Calu3 (cell line): ENCODE measurements around the gene FAXDC2. TPM values are rescaled to one million over a fixed set of nuclear protein-coding genes. Genes with fewer than 3 reads are reported as not detected.

Experiments
- BruUV-seq: library from RNA; stranded (reverse); fragments of 400-500 nt; replicated peaks from 2 replicates; lab custom pipeline; 2021; lab: Mats Ljungman, UMichigan
- CTCF ChIA-PET: fragments of 300-600 bp; sonication (Branson Sonifier 250); formaldehyde crosslinking; loops from one replicate; lab custom pipeline; 2022; ENCODE audit warnings: antibody characterized with exemption; lab: Charles Lee
- DNase-seq: peaks from one replicate; pipeline ENCODE4 v3.0.0; 2022
- H3K27ac Mint-ChIP-seq: one replicate; pipeline ENCODE4 v1.8.0; 2022; ENCODE audit warnings: mixed read lengths; ENCODE audit not compliant: unreplicated experiment
- H3K27me3 Mint-ChIP-seq: one replicate; pipeline ENCODE4 v1.8.0; 2022; ENCODE audit warnings: mixed read lengths; ENCODE audit not compliant: unreplicated experiment
- H3K36me3 Mint-ChIP-seq: one replicate; pipeline ENCODE4 v1.8.0; 2022; ENCODE audit warnings: mild to moderate bottlenecking, moderate library complexity, mixed read lengths; ENCODE audit not compliant: insufficient read depth, unreplicated experiment
- H3K4me1 Mint-ChIP-seq: one replicate; pipeline ENCODE4 v1.8.0; 2022; ENCODE audit warnings: mild to moderate bottlenecking, low read depth, mixed read lengths; ENCODE audit not compliant: unreplicated experiment
- H3K4me3 Mint-ChIP-seq: one replicate; pipeline ENCODE4 v1.8.0; 2022; ENCODE audit warnings: mild to moderate bottlenecking, low read depth, moderate library complexity, mixed read lengths; ENCODE audit not compliant: unreplicated experiment
- H3K9me3 Mint-ChIP-seq: one replicate; pipeline ENCODE4 v1.8.0; 2022; ENCODE audit warnings: low read depth, mixed read lengths; ENCODE audit not compliant: unreplicated experiment
- intact Hi-C: fragments of 100-400 bp; cut with micrococcal nuclease; formaldehyde crosslinking; loops from one replicate; pipeline ENCODE4 v1.10.0; 2022; ENCODE audit not compliant: unreplicated experiment
- total RNA-seq: library from RNA; stranded (reverse); gene quantifications from 2 replicates; pipeline ENCODE4 v1.2.3, GENCODE V29; 2022
- TF ChIP-seq, protein P1 (sequence below): fragments of 200-600 bp; IDR thresholded peaks from one replicate; pipeline ENCODE4 v1.8.0; 2022; ENCODE audit warnings: antibody characterized with exemption; ENCODE audit not compliant: unreplicated experiment

The FAXDC2 gene
- total RNA-seq, 1 experiment from 2014 or later, result not detected

DNA sequence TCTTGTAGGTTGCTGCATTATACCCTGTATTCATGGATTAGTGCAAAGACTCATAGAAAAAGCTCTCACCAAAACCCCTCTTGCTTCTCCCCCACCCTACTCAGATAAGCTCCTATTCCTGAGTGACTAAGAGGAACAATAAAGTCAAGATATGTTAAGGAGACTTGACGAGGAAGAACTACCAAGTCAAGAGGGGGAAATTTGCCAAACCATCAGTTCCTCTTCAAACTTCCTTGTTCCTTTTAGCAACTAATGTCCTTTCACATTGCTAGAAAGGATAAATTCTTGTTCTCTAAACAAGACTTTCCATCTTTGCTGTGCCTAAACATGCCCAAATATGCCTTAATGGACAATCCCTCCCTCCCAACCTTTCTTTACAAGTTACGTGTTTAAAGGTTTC is 35.0 kb upstream of the FAXDC2 start:
- peaks cover 56% of the 10 kb centered on the region for H3K36me3 Mint-ChIP-seq
- H3K27me3 Mint-ChIP-seq, result no peaks in the 10 kb centered on the region
- BruUV-seq, result no TSS peak
- intact Hi-C loops, result no loop called here
- DNase-seq, result no peak
- no peaks in the 10 kb centered on the region for H3K4me1 Mint-ChIP-seq
- no peak overlapping the region for H3K27ac Mint-ChIP-seq
- TF ChIP-seq, protein P1, sequence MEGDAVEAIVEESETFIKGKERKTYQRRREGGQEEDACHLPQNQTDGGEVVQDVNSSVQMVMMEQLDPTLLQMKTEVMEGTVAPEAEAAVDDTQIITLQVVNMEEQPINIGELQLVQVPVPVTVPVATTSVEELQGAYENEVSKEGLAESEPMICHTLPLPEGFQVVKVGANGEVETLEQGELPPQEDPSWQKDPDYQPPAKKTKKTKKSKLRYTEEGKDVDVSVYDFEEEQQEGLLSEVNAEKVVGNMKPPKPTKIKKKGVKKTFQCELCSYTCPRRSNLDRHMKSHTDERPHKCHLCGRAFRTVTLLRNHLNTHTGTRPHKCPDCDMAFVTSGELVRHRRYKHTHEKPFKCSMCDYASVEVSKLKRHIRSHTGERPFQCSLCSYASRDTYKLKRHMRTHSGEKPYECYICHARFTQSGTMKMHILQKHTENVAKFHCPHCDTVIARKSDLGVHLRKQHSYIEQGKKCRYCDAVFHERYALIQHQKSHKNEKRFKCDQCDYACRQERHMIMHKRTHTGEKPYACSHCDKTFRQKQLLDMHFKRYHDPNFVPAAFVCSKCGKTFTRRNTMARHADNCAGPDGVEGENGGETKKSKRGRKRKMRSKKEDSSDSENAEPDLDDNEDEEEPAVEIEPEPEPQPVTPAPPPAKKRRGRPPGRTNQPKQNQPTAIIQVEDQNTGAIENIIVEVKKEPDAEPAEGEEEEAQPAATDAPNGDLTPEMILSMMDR, result no peak
- peaks cover 8% of the 10 kb centered on the region for H3K9me3 Mint-ChIP-seq
- no peak overlapping the region for H3K4me3 Mint-ChIP-seq
- CTCF ChIA-PET, result interaction anchor here (1.5 kb wide), 1 partner anchor 17 kb away, joined by 3 read pairs; no protein-coding TSS in a partner anchor

DNA sequence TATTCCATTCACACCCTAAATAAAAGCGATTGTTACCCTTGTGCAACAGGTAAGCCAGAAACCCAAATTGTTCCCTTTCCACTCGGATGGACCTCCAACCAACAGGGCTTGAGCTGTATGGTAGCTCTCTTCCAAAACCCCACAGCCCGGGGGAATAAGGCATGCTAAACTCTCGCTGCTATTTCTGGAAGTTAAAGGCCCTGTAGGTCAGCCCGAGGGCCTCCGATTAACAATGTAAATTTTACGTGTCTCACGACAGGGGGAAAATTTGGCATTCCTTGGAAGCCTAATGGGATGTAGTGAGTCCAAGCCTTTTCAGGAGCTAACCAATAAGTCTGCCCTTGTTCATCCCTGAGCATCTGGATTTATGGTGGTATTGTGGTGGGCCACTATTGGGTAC is 34.0 kb upstream of the FAXDC2 start:
- no peaks in the 10 kb centered on the region for H3K4me1 Mint-ChIP-seq
- peaks cover 8% of the 10 kb centered on the region for H3K9me3 Mint-ChIP-seq
- no peak overlapping the region for H3K4me3 Mint-ChIP-seq
- no peak overlapping the region for H3K27ac Mint-ChIP-seq
- CTCF ChIA-PET, result interaction anchor here (0.5 kb wide), 1 partner anchor 223 kb away, joined by 4 read pairs; no protein-coding TSS in a partner anchor
- peaks cover 48% of the 10 kb centered on the region for H3K36me3 Mint-ChIP-seq
- no peak for DNase-seq
- no peaks in the 10 kb centered on the region for H3K27me3 Mint-ChIP-seq
- TF ChIP-seq, protein P1, result no peak
- BruUV-seq, result no TSS peak
- intact Hi-C loops, result no loop called here

DNA sequence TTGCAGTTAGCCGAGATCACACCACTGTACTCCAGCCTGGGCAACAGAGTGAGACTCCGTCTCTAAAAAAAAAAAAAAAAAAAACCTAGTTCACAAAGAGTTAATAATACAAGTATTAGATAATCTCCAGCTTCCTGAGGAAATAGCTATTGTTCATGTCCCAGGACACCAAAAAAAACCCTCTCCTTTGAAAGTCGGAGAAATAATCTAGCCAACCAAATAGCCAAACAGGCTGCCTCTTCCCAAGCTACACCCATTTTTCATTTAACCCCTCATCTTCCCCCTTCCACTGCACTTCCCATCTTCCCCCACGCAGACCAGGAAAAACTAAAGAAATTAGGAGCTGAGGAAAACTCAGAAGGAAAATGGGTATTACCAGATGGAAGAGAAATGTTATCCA is 31.6 kb upstream of the FAXDC2 start:
- DNase-seq, result no peak
- H3K27me3 Mint-ChIP-seq, result no peaks in the 10 kb centered on the region
- CTCF ChIA-PET, result no interaction called here
- peaks cover 7% of the 10 kb centered on the region for H3K9me3 Mint-ChIP-seq
- no TSS peak for BruUV-seq
- H3K27ac Mint-ChIP-seq, result no peak overlapping the region
- TF ChIP-seq, protein P1, result no peak
- intact Hi-C loops, result no loop called here
- no peak overlapping the region for H3K4me3 Mint-ChIP-seq
- peaks cover 33% of the 10 kb centered on the region for H3K36me3 Mint-ChIP-seq
- no peaks in the 10 kb centered on the region for H3K4me1 Mint-ChIP-seq

DNA sequence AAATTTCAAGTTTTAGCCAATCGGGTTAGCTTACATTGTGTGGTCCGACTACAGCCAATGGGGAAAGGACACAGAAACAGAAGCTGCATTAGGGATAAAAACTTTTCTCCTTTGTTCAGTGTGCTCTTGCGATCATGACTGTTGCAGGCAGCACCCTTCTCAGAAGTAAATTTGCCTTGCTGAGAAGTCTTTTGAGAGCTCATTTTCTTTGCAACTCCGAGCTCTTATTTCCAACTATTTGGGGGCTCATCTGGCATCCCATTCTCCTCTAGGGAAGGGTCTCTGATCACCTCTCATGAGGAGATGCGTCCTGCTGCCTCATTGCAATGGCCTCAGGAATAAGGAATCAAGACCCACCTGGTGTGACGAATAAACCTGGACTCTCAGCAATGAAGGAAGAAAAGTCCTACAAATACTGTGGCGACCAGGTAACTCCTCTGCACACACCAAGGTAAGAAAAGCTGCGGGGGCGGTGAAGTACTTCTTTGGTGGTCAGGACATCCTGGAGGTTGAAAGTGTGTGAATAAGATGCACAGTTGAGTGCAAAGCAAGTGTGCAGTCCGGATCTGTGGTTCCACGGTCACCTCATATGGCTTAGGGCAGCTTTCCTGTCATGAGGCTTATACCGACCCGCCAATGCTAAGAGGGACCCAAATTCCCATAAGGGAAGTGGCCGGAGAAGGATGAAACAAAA is 28.4 kb upstream of the FAXDC2 start:
- Mint-ChIP-seq H3K36me3 (peaks cover 34% of the 10 kb centered on the region), H3K9me3 (no peaks in the 10 kb centered on the region)
- CTCF ChIA-PET, result no interaction called here

More for the DNA sequence above, 28.4 kb upstream of the FAXDC2 start:
- no peak for DNase-seq
- no TSS peak for BruUV-seq
- no peak overlapping the region for H3K27ac Mint-ChIP-seq
- H3K4me3 Mint-ChIP-seq, result no peak overlapping the region
- TF ChIP-seq, protein P1, result no peak
- H3K27me3 Mint-ChIP-seq, result no peaks in the 10 kb centered on the region
- H3K4me1 Mint-ChIP-seq, result no peaks in the 10 kb centered on the region
- intact Hi-C loops, result no loop called here
